IMR-90 (cell line): Measurements from ENCODE around the gene NEUROD6. TPM values are rescaled to one million over a fixed set of nuclear protein-coding genes. Genes with fewer than 3 reads are reported as not detected.

ENCODE experiments used
- ATAC-seq: fragments of 200-7000 bp; cut with Tn5 transposase; 2 replicates; pipeline ENCODE4 v1.9.1; 2020; ENCODE audit warnings: low read depth, mild to moderate bottlenecking, moderate library complexity
- BruUV-seq: library from RNA; stranded (reverse); fragments of 400-500 nt; replicated peaks from 2 replicates; lab custom pipeline; 2021; lab: Mats Ljungman, UMichigan
- CTCF ChIA-PET: fragments of 300-600 bp; formaldehyde crosslinking; extraction: SDS; loops from one replicate; lab custom pipeline; 2021; ENCODE audit warnings: antibody characterized with exemption; lab: Yijun Ruan, JAX
- POLR2A ChIA-PET: fragments of 300-600 bp; sonication (Branson Sonifier 250); formaldehyde crosslinking; loops from one replicate; lab custom pipeline; 2022; ENCODE audit warnings: antibody characterized with exemption; ENCODE audit not compliant: unreplicated experiment; lab: Charles Lee
- DNase-seq: peaks from one replicate; pipeline ENCODE4 v3.0.0; 2013
- H2AFZ ChIP-seq: replicated peaks from 2 replicates; pipeline ENCODE3; 2013; ENCODE audit warnings: low read length, mild to moderate bottlenecking; ENCODE audit not compliant: poor library complexity
- H2AK5ac ChIP-seq: 2 replicates; pipeline ENCODE4 v1.6.1; 2013; ENCODE audit warnings: low read depth, low read length, inconsistent platforms
- H2AK9ac ChIP-seq: replicated peaks from 2 replicates; pipeline ENCODE3; 2013; ENCODE audit warnings: mild to moderate bottlenecking, low read depth, low read length, moderate library complexity; ENCODE audit not compliant: poor library complexity
- H2BK120ac ChIP-seq: 2 replicates; pipeline ENCODE4 v1.6.1; 2013; ENCODE audit warnings: low read depth, low read length, inconsistent platforms
- H2BK15ac ChIP-seq: 3 replicates; pipeline ENCODE4 v1.6.1; 2013; ENCODE audit warnings: low read depth, low read length, inconsistent platforms
- H2BK20ac ChIP-seq: 2 replicates; pipeline ENCODE4 v1.6.1; 2013; ENCODE audit warnings: low read depth, mild to moderate bottlenecking, inconsistent platforms, low read length, moderate library complexity
- H2BK5ac ChIP-seq: 2 replicates; pipeline ENCODE4 v1.6.1; 2013; ENCODE audit warnings: mild to moderate bottlenecking, low read depth, low read length, inconsistent platforms; ENCODE audit not compliant: poor library complexity, severe bottlenecking
- H3K14ac ChIP-seq: replicated peaks from 2 replicates; pipeline ENCODE4 v1.6.1; 2013; ENCODE audit warnings: low read depth, low read length, inconsistent platforms
- H3K18ac ChIP-seq: 2 replicates; pipeline ENCODE4 v1.6.1; 2013; ENCODE audit warnings: low read depth, low read length, control low read depth
- H3K23ac ChIP-seq: 2 replicates; pipeline ENCODE4 v1.6.1; 2013; ENCODE audit warnings: low read depth, low read length, inconsistent platforms
- H3K27ac ChIP-seq: 2 replicates; pipeline ENCODE4 v1.5.1; 2013; ENCODE audit warnings: mild to moderate bottlenecking, control low read depth, low read length; ENCODE audit not compliant: insufficient read depth
- H3K27me3 ChIP-seq: 2 replicates; pipeline ENCODE4 v1.6.1; 2013; ENCODE audit warnings: low read length; ENCODE audit not compliant: control insufficient read depth, insufficient read depth
- H3K36me3 ChIP-seq: 2 replicates; pipeline ENCODE4 v1.6.1; 2013; ENCODE audit warnings: low read length, mixed read lengths; ENCODE audit not compliant: control insufficient read depth, insufficient read depth
- H3K4ac ChIP-seq: 2 replicates; pipeline ENCODE4 v1.6.1; 2013; ENCODE audit warnings: low read depth, low read length, inconsistent platforms
- H3K4me1 ChIP-seq: 2 replicates; pipeline ENCODE4 v1.6.1; 2013; ENCODE audit warnings: low read length, mixed read lengths; ENCODE audit not compliant: control insufficient read depth, insufficient read depth
- H3K4me2 ChIP-seq: 2 replicates; pipeline ENCODE4 v1.6.1; 2013; ENCODE audit warnings: low read depth, mild to moderate bottlenecking, control low read depth, low read length, moderate library complexity
- H3K4me3 ChIP-seq: 2 replicates; pipeline ENCODE4 v1.5.1; 2013; ENCODE audit warnings: low read depth, mild to moderate bottlenecking, control low read depth, low read length, moderate library complexity; ENCODE audit not compliant: insufficient read depth
- H3K56ac ChIP-seq: 2 replicates; pipeline ENCODE4 v1.6.1; 2013; ENCODE audit warnings: low read length, inconsistent platforms; ENCODE audit not compliant: insufficient read depth; ENCODE audit errors: extremely low read depth
- H3K79me1 ChIP-seq, 2 experiments: 2 replicates each; pipeline ENCODE4 v1.6.1; 2013; ENCODE audit warnings: low read length in 2 of 2, inconsistent platforms in 1 of 2, low read depth in 1 of 2
- H3K9ac ChIP-seq: 2 replicates; pipeline ENCODE4 v1.6.1; 2013; ENCODE audit warnings: low read depth, low read length, control low read depth
- H3K9me1 ChIP-seq: 2 replicates; pipeline ENCODE4 v1.6.1; 2013; ENCODE audit warnings: low read length, inconsistent platforms; ENCODE audit not compliant: insufficient read depth
- H3K9me3 ChIP-seq: 2 replicates; pipeline ENCODE4 v1.6.1; 2013; ENCODE audit warnings: low read length; ENCODE audit not compliant: control insufficient read depth, insufficient read depth
- H4K20me1 ChIP-seq: 2 replicates; pipeline ENCODE4 v1.6.1; 2013; ENCODE audit warnings: low read length, inconsistent platforms; ENCODE audit not compliant: insufficient read depth
- H4K5ac ChIP-seq: 2 replicates; pipeline ENCODE4 v1.6.1; 2013; ENCODE audit warnings: mild to moderate bottlenecking, low read depth, low read length, control low read depth
- H4K8ac ChIP-seq, 2 experiments: 2 replicates each; pipeline ENCODE4 v1.6.1; 2013; ENCODE audit warnings: low read depth in 2 of 2, low read length in 2 of 2, control low read depth in 1 of 2, inconsistent platforms in 1 of 2
- H4K91ac ChIP-seq: 2 replicates; pipeline ENCODE4 v1.6.1; 2013; ENCODE audit warnings: low read depth, low read length, inconsistent platforms; ENCODE audit not compliant: insufficient read depth
- CEBPB ChIP-seq: IDR thresholded peaks from 2 replicates; pipeline ENCODE4 v1.6.1; 2012; ENCODE audit warnings: low read depth, low read length, improper control_type of control experiment
- CHD1 ChIP-seq: IDR thresholded peaks from 2 replicates; pipeline ENCODE4 v1.6.1; 2012; ENCODE audit warnings: low read depth, low read length, improper control_type of control experiment
- NFE2L2 ChIP-seq: fragments of 150-350 bp; IDR thresholded peaks from 2 replicates; pipeline ENCODE4 v1.6.1; 2016; ENCODE audit warnings: low read depth, mild to moderate bottlenecking, low read length
- RAD21 ChIP-seq: IDR thresholded peaks from 2 replicates; pipeline ENCODE4 v1.6.1; 2012; ENCODE audit warnings: low read length, improper control_type of control experiment
- RFX5 ChIP-seq: IDR thresholded peaks from 2 replicates; pipeline ENCODE4 v1.8.0; 2012; ENCODE audit warnings: low read depth, mild to moderate bottlenecking, low read length, moderate library complexity
- WGBS, 2 experiments: methylation state at CpG; one replicate each; pipeline versions ENCODE4 v1.1.5 to v1.1.7; 2013; ENCODE audit warnings: missing lambda C conversion rate in 2 of 2; ENCODE audit not compliant: insufficient read length in 1 of 2; ENCODE audit errors: extremely low coverage in 2 of 2; 5-methylcytosine and 5-hydroxymethylcytosine counted together
- dilution Hi-C: fragments of 300-500 bp; cut with HindIII; formaldehyde crosslinking; loops from one replicate; pipeline ENCODE4 v1.14.3; 2018; ENCODE audit warnings: low sequenced_read_pairs; ENCODE audit not compliant: unreplicated experiment
- in situ Hi-C: fragments of 300-500 bp; cut with MboI; formaldehyde crosslinking; loops from 3 replicates; pipeline ENCODE4 v1.14.3; 2019; ENCODE audit warnings: low sequenced_read_pairs, inconsistent platforms, mixed read lengths
- intact Hi-C: fragments of 100-400 bp; cut with micrococcal nuclease; formaldehyde crosslinking; loops from 2 replicates; pipeline ENCODE4 v1.10.0; 2022
- polyA plus RNA-seq, 3 experiments: library from polyadenylated mRNA; depleted of rRNA; stranded (reverse); fragments of >200 nt; gene quantifications; 2 replicates each; pipeline ENCODE4 v1.2.3, GENCODE V29; 2012; ENCODE audit warnings: low replicate concordance in 1 of 3
- total RNA-seq: library from RNA; depleted of rRNA; stranded (reverse); fragments of >200 nt; gene quantifications from 2 replicates; pipeline ENCODE4 v1.2.3, GENCODE V29; 2012
- TF ChIP-seq, protein P1 (sequence below): fragments of 150-350 bp; IDR thresholded peaks from 2 replicates; pipeline ENCODE4 v1.6.1; 2016; ENCODE audit warnings: low read depth, mild to moderate bottlenecking, low read length, moderate library complexity, borderline replicate concordance

The NEUROD6 gene
- total and polyA plus RNA-seq, 2 of the 4 experiments (the other 2 are of a cell fraction) = not detected

DNA sequence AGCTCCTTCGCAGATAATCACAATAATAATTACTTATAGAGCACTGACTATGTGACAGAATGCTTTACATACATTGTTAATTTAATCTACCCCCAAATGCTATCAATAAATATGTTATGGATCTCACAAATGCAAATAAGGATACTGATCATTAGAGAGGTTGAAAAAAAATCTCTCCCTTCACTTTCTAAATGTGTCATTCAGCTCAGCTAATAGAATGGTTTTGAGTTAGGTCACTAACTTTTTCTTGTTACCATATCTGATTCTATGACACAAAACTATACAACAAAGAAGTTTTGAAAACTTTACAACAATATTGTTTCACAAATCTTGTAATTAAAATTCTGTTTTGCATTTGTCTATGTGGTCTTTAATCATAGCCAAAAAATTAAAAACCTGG lies 17.4 kb downstream of the NEUROD6 start:
- POLR2A ChIA-PET = no interaction called here
- in situ Hi-C loops (no loop called here), intact Hi-C loops (no loop called here), dilution Hi-C loops (no loop called here)
- no CpG with 5 or more reads among the region's 1 CpG for WGBS, 2 experiments
- Histone ChIP-seq H2AFZ (no peak overlapping the region), H3K4me1 (no peaks in the 10 kb centered on the region), H3K27me3 (no peaks in the 10 kb centered on the region), H3K4me2 (no peak overlapping the region), H3K79me1 (no peaks in the 10 kb centered on the region), H3K23ac (no peak overlapping the region), H2BK5ac (no peak overlapping the region), H3K9ac (no peak overlapping the region), H3K4me3 (no peak overlapping the region), H3K27ac (no peak overlapping the region), H2AK9ac (no peak overlapping the region), H2BK20ac (no peak overlapping the region), H4K8ac (no peak overlapping the region), H2AK5ac (no peak overlapping the region), H2BK15ac (no peak overlapping the region), H3K56ac (no peak overlapping the region), H4K20me1 (no peaks in the 10 kb centered on the region), H2BK120ac (no peak overlapping the region), H3K36me3 (no peaks in the 10 kb centered on the region), H4K5ac (no peak overlapping the region), H3K9me1 (no peaks in the 10 kb centered on the region), H3K18ac (no peak overlapping the region), H3K14ac (no peak overlapping the region), H3K9me3 (no peaks in the 10 kb centered on the region), H4K91ac (no peak overlapping the region), H3K4ac (no peak overlapping the region)
- no peak for DNase-seq
- no peak for ATAC-seq
- BruUV-seq = no TSS peak
- TF ChIP-seq NFE2L2 = no peak
- TF ChIP-seq, protein P1, sequence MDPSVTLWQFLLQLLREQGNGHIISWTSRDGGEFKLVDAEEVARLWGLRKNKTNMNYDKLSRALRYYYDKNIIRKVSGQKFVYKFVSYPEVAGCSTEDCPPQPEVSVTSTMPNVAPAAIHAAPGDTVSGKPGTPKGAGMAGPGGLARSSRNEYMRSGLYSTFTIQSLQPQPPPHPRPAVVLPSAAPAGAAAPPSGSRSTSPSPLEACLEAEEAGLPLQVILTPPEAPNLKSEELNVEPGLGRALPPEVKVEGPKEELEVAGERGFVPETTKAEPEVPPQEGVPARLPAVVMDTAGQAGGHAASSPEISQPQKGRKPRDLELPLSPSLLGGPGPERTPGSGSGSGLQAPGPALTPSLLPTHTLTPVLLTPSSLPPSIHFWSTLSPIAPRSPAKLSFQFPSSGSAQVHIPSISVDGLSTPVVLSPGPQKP = no peak
- TF ChIP-seq RFX5 = no peak
- no peak for TF ChIP-seq CEBPB
- no peak for TF ChIP-seq RAD21
- no peak for TF ChIP-seq CHD1
- CTCF ChIA-PET = no interaction called here
